NB4 (cell line): Measurements from ENCODE around the gene MPP3.
A peak's percentile ranks its signal among the peaks of the same experiment; 100 is the strongest.

Source experiments
- DNase-seq: peaks from one replicate; pipeline ENCODE4 v3.0.0; 2010; ENCODE audit warnings: low read depth
- H3K4me3 ChIP-seq: one replicate; pipeline ENCODE4 v1.5.1; 2011; ENCODE audit warnings: mild to moderate bottlenecking, low read depth, low read length, moderate library complexity
- CTCF ChIP-seq: IDR thresholded peaks from one replicate; pipeline ENCODE4 v1.5.1; 2012; ENCODE audit warnings: low read depth, low read length
- MAX ChIP-seq: IDR thresholded peaks from 2 replicates; pipeline ENCODE4 v1.6.1; 2011; ENCODE audit warnings: low read depth, low read length
- MYC ChIP-seq: IDR thresholded peaks from 2 replicates; pipeline ENCODE4 v1.6.1; 2011; ENCODE audit warnings: low read depth, low read length
- POLR2A ChIP-seq: IDR thresholded peaks from 2 replicates; pipeline ENCODE4 v1.6.1; 2011; ENCODE audit warnings: mild to moderate bottlenecking; ENCODE audit not compliant: insufficient read length; ENCODE audit errors: extremely low read depth

MPP3 gene

GRCh38 chr17:43754947-43755346 is 78.0 kb downstream of the MPP3 start:
- TF ChIP-seq POLR2A = no peak
- TF ChIP-seq CTCF = no peak
- no peak for TF ChIP-seq MYC
- no peak for TF ChIP-seq MAX
- DNase-seq = no peak
- H3K4me3 ChIP-seq = no peak overlapping the region

- DNase-seq = peak; percentile 53
These were observed 79.3 kb downstream of the MPP3 start for GRCh38 chr17:43753493-43754129.

More at GRCh38 chr17:43753493-43754129, 79.3 kb downstream of the MPP3 start:
- H3K4me3 ChIP-seq = no peak overlapping the region
- TF ChIP-seq CTCF (no peak), MYC (no peak), POLR2A (no peak), MAX (no peak)
